Gastrocnemius medialis (tissue), 4 donors: ENCODE results near the gene AQP9.

Experiments
- POLR2A ChIP-seq, 2 donors: fragments of 450-650 bp; IDR thresholded peaks; one replicate each; pipeline ENCODE4 v1.6.1; 2017; ENCODE audit warnings: antibody characterized with exemption in 2 of 2, mild to moderate bottlenecking in 2 of 2, moderate library complexity in 2 of 2
- TF ChIP-seq, protein P1 (sequence below), 5 experiments: fragments of 450-650 bp in 3 of 5; fragments of 200-600 bp in 2 of 5; sonication (generic) in 2 of 5; IDR thresholded peaks in 4 of 5; conservative IDR thresholded peaks in 1 of 5; 1 replicate in 4 of 5; 2 replicates in 1 of 5; pipeline ENCODE4 v1.5.1; 2016 to 2019; ENCODE audit warnings: antibody characterized with exemption in 5 of 5, mild to moderate bottlenecking in 3 of 5, moderate library complexity in 3 of 5

- no peak for TF ChIP-seq POLR2A (IDR thresholded peaks at IDR 0.05)
- TF ChIP-seq, protein P1, sequence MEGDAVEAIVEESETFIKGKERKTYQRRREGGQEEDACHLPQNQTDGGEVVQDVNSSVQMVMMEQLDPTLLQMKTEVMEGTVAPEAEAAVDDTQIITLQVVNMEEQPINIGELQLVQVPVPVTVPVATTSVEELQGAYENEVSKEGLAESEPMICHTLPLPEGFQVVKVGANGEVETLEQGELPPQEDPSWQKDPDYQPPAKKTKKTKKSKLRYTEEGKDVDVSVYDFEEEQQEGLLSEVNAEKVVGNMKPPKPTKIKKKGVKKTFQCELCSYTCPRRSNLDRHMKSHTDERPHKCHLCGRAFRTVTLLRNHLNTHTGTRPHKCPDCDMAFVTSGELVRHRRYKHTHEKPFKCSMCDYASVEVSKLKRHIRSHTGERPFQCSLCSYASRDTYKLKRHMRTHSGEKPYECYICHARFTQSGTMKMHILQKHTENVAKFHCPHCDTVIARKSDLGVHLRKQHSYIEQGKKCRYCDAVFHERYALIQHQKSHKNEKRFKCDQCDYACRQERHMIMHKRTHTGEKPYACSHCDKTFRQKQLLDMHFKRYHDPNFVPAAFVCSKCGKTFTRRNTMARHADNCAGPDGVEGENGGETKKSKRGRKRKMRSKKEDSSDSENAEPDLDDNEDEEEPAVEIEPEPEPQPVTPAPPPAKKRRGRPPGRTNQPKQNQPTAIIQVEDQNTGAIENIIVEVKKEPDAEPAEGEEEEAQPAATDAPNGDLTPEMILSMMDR (IDR thresholded peaks at IDR 0.05 in 4 of 5, conservative IDR thresholded peaks at IDR 0.05 in 1 of 5), result no peak
Observed at GRCh38 chr15:58110999-58111717, 27.0 kb upstream of the AQP9 start.
